Neural progenitor cell (in vitro differentiated cells): Measurements from ENCODE around the gene KDELR3. TPM values are rescaled to one million over a fixed set of nuclear protein-coding genes. Genes with fewer than 3 reads are reported as not detected.

ENCODE experiments used
- DNase-seq: peaks from one replicate; pipeline ENCODE4 v3.0.0-alpha.2; 2016; ENCODE audit warnings: low spot score
- H2AFZ ChIP-seq: fragments of 200-600 bp; sonication (generic); replicated peaks from 2 replicates; pipeline ENCODE4 v1.6.1; 2016; ENCODE audit warnings: antibody characterized with exemption
- H3F3A ChIP-seq: fragments of 200-600 bp; sonication (generic); 2 replicates; pipeline ENCODE4 v1.6.1; 2016; ENCODE audit warnings: antibody characterized with exemption, low read depth
- H3K27ac ChIP-seq: fragments of 200-600 bp; sonication (generic); 2 replicates; pipeline ENCODE4 v1.5.1; 2016; ENCODE audit warnings: mild to moderate bottlenecking
- H3K27me3 ChIP-seq: fragments of 200-600 bp; sonication (generic); 2 replicates; pipeline ENCODE4 v1.6.1; 2016; ENCODE audit warnings: mild to moderate bottlenecking, moderate library complexity
- H3K36me3 ChIP-seq: fragments of 200-600 bp; sonication (generic); 2 replicates; pipeline ENCODE4 v1.5.1; 2016
- H3K4me1 ChIP-seq: fragments of 200-600 bp; sonication (generic); 2 replicates; pipeline ENCODE4 v1.6.1; 2016; ENCODE audit warnings: mixed run types
- H3K4me2 ChIP-seq: fragments of 200-600 bp; sonication (generic); 2 replicates; pipeline ENCODE4 v1.6.1; 2016
- H3K4me3 ChIP-seq: fragments of 200-600 bp; sonication (generic); 2 replicates; pipeline ENCODE4 v1.5.1; 2016
- H3K79me2 ChIP-seq: fragments of 200-600 bp; sonication (generic); 2 replicates; pipeline ENCODE4 v1.6.1; 2016; ENCODE audit warnings: low read depth
- H3K9ac ChIP-seq: fragments of 200-600 bp; sonication (generic); 2 replicates; pipeline ENCODE4 v1.6.1; 2016
- H3K9me3 ChIP-seq: fragments of 200-600 bp; sonication (generic); 2 replicates; pipeline ENCODE4 v1.5.1; 2016; ENCODE audit warnings: low read depth
- H4K20me1 ChIP-seq: fragments of 200-600 bp; sonication (generic); 2 replicates; pipeline ENCODE4 v1.6.1; 2016; ENCODE audit warnings: low read depth
- H3K27ac Mint-ChIP-seq: 3 replicates; pipeline ENCODE4 v1.8.0; 2021; ENCODE audit warnings: mixed read lengths
- H3K27me3 Mint-ChIP-seq: 2 replicates; pipeline ENCODE4 v1.8.0; 2022; ENCODE audit warnings: low read depth, mild to moderate bottlenecking, inconsistent platforms, moderate library complexity, mixed read lengths; ENCODE audit not compliant: insufficient read depth
- H3K36me3 Mint-ChIP-seq: 3 replicates; pipeline ENCODE4 v1.8.0; 2021; ENCODE audit warnings: mixed read lengths
- H3K4me1 Mint-ChIP-seq: 3 replicates; pipeline ENCODE4 v1.8.0; 2021; ENCODE audit warnings: mixed read lengths
- H3K4me3 Mint-ChIP-seq: 3 replicates; pipeline ENCODE4 v1.8.0; 2021; ENCODE audit warnings: mild to moderate bottlenecking, moderate library complexity, mixed read lengths
- H3K9me3 Mint-ChIP-seq: 3 replicates; pipeline ENCODE4 v1.8.0; 2020; ENCODE audit warnings: mixed read lengths
- CTCF ChIP-seq: fragments of 200-600 bp; sonication (generic); IDR thresholded peaks from 2 replicates; pipeline ENCODE4 v1.5.1; 2017; ENCODE audit warnings: antibody characterized with exemption, mild to moderate bottlenecking
- EZH2 ChIP-seq: fragments of 200-600 bp; sonication (generic); IDR thresholded peaks from 2 replicates; pipeline ENCODE4 v1.6.1; 2017; ENCODE audit warnings: antibody characterized with exemption, mild to moderate bottlenecking, moderate library complexity
- EZH2phosphoT487 ChIP-seq: fragments of 200-600 bp; sonication (generic); IDR thresholded peaks from 2 replicates; pipeline ENCODE4 v1.6.1; 2017; ENCODE audit warnings: antibody characterized with exemption
- total RNA-seq: library from RNA; depleted of rRNA; stranded (reverse); fragments of >200 nt; gene quantifications from 2 replicates; pipeline ENCODE4 v1.2.3, GENCODE V29; 2015; ENCODE audit warnings: low replicate concordance

KDELR3 gene
- total RNA-seq, 1 donor from 2014 or later, result 3.4 TPM

GRCh38 chr22:38465673-38466490, 2.0 kb upstream of the KDELR3 start:
- no peaks in the 10 kb centered on the region for H3K9me3 ChIP-seq
- no peaks in the 10 kb centered on the region for H3K36me3 Mint-ChIP-seq
- no peaks in the 10 kb centered on the region for H3K79me2 ChIP-seq
- peak overlapping the region; percentile 30 for H3K4me3 Mint-ChIP-seq
- no peaks in the 10 kb centered on the region for H3K9me3 Mint-ChIP-seq
- no peak overlapping the region for H3K27ac Mint-ChIP-seq
- no peaks in the 10 kb centered on the region for H4K20me1 ChIP-seq
- TF ChIP-seq EZH2, result no peak
- no peak for TF ChIP-seq CTCF
- no peak overlapping the region for H2AFZ ChIP-seq
- no peak for DNase-seq
- H3K4me1 ChIP-seq, result peaks cover 27% of the 10 kb centered on the region
- H3K4me1 Mint-ChIP-seq, result peaks cover 47% of the 10 kb centered on the region
- peaks cover 39% of the 10 kb centered on the region for H3K27me3 Mint-ChIP-seq
- no peaks in the 10 kb centered on the region for H3K36me3 ChIP-seq
- no peak overlapping the region for H3K9ac ChIP-seq
- H3K27me3 ChIP-seq, result peaks cover 79% of the 10 kb centered on the region
- no peak overlapping the region for H3K4me2 ChIP-seq
- no peak overlapping the region for H3K27ac ChIP-seq
- H3K4me3 ChIP-seq, result no peak overlapping the region
- peaks cover 28% of the 10 kb centered on the region for H3F3A ChIP-seq

- Mint-ChIP-seq H3K27ac (no peak overlapping the region), H3K36me3 (no peaks in the 10 kb centered on the region), H3K4me3 (peak overlapping the region; percentile 81), H3K27me3 (peaks cover 36% of the 10 kb centered on the region), H3K4me1 (peaks cover 31% of the 10 kb centered on the region), H3K9me3 (no peaks in the 10 kb centered on the region)
- no peaks in the 10 kb centered on the region for H3K36me3 ChIP-seq
- H3K27me3 ChIP-seq, result peaks cover 65% of the 10 kb centered on the region
- TF ChIP-seq CTCF, result no peak
- TF ChIP-seq EZH2, result no peak
- no peak for TF ChIP-seq EZH2phosphoT487
- peak overlapping the region; percentile 97 for H3K4me2 ChIP-seq
- no peak for DNase-seq
- peaks cover 15% of the 10 kb centered on the region for H3F3A ChIP-seq
- H3K9ac ChIP-seq, result no peak overlapping the region
- H3K4me1 ChIP-seq, result peaks cover 23% of the 10 kb centered on the region
- no peaks in the 10 kb centered on the region for H3K79me2 ChIP-seq
- no peaks in the 10 kb centered on the region for H3K9me3 ChIP-seq
- H4K20me1 ChIP-seq, result no peaks in the 10 kb centered on the region
- H3K4me3 ChIP-seq, result peak overlapping the region; percentile 66
- H3K27ac ChIP-seq, result no peak overlapping the region
- peak overlapping the region; percentile 96 for H2AFZ ChIP-seq
Measured at GRCh38 chr22:38467438-38467903, 425 bp upstream of the KDELR3 start.

- no peak overlapping the region for H3K27ac ChIP-seq
- peak overlapping the region; percentile 78 for H3K4me3 Mint-ChIP-seq
- H3K9me3 Mint-ChIP-seq, result no peaks in the 10 kb centered on the region
- peaks cover 53% of the 10 kb centered on the region for H3K27me3 ChIP-seq
- H3K4me1 ChIP-seq, result peaks cover 14% of the 10 kb centered on the region
- peak overlapping the region; percentile 97 for H3K4me2 ChIP-seq
- H3K36me3 Mint-ChIP-seq, result no peaks in the 10 kb centered on the region
- H3K4me1 Mint-ChIP-seq, result peaks cover 21% of the 10 kb centered on the region
- H3K27ac Mint-ChIP-seq, result no peak overlapping the region
- no peak for TF ChIP-seq EZH2phosphoT487
- no peak for TF ChIP-seq EZH2
- TF ChIP-seq CTCF, result peak; percentile 49
- no peak overlapping the region for H3K9ac ChIP-seq
- peaks cover 33% of the 10 kb centered on the region for H3K27me3 Mint-ChIP-seq
- H3K9me3 ChIP-seq, result no peaks in the 10 kb centered on the region
- H3F3A ChIP-seq, result peaks cover 10% of the 10 kb centered on the region
- no peaks in the 10 kb centered on the region for H4K20me1 ChIP-seq
- H3K79me2 ChIP-seq, result no peaks in the 10 kb centered on the region
- peak; percentile 57 for DNase-seq
- no peaks in the 10 kb centered on the region for H3K36me3 ChIP-seq
- peak overlapping the region; percentile 66 for H3K4me3 ChIP-seq
- H2AFZ ChIP-seq, result peak overlapping the region; percentile 96
Measured at GRCh38 chr22:38468443-38469305, 778 bp downstream of the KDELR3 start.
